ENCODE measurements around the gene CHMP2A.

Gene CHMP2A

GRCh38 chr19:58522709-58523108 is 32.2 kb downstream of the CHMP2A start:
- ATAC-seq (replicated peaks) (no peak), DNase-seq (no peak)
- H3K27me3 Mint-ChIP-seq, result no peaks in the 10 kb centered on the region
- no peak overlapping the region for H3K4me3 Mint-ChIP-seq
- H3K27ac Mint-ChIP-seq, result peak overlapping the region in 1 of 2 donors; percentile 46
- peaks cover 25 to 28% of the 10 kb centered on the region in 2 donors for H3K4me1 Mint-ChIP-seq (ENCODE audit: low read depth in 2 of 2)
- no peaks in the 10 kb centered on the region for H3K9me3 Mint-ChIP-seq
- H3K36me3 Mint-ChIP-seq (ENCODE audit: insufficient read depth), result peaks cover 26% of the 10 kb centered on the region

DNA sequence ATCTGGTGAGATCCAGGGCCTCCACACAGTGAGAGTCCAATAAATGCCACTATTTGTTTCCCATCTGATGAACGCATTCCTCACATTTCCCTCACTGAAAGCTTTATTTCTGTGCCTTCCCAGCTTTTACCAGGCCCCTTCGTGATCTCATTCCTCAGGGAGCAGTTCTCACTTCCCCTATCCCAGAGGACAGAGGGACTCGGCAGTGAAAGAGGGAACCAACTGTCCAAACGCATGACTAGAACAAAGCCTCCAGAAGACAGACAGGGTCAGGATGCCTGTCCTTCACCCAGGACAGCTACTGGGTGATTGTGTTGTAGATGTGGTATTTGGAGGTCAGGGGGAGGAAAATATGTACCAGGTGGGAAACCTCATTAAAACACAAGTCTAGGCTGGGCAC is 33.3 kb downstream of the CHMP2A start:
- DNase-seq, result no peak
- H3K4me3 Mint-ChIP-seq, result no peak overlapping the region
- no peak for ATAC-seq (replicated peaks)
- H3K9me3 Mint-ChIP-seq, result no peaks in the 10 kb centered on the region
- H3K4me1 Mint-ChIP-seq (ENCODE audit: low read depth in 2 of 2), result peaks cover 25 to 28% of the 10 kb centered on the region in 2 donors
- no peaks in the 10 kb centered on the region for H3K27me3 Mint-ChIP-seq
- H3K36me3 Mint-ChIP-seq (ENCODE audit: insufficient read depth), result peaks cover 26% of the 10 kb centered on the region
- peak overlapping the region in 1 of 2 donors; percentile 38 for H3K27ac Mint-ChIP-seq

DNA sequence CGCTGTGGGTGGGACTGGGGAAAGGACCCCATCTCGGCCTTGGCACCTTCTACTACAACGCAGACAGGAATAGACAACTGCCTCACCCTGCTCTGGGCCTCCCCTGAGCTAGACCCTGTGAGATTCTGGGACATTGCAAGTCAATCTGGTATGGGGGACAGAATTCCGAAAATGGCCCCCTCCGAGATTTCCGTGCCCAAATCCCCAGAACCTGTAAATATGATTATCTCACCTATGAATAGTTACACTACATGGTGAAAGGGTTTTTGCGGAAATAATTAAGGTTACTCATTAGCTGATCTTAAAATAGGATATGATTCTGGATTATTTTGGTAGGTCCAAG is 34.7 kb downstream of the CHMP2A start:
- peaks cover 36 to 37% of the 10 kb centered on the region in 2 donors for H3K4me1 Mint-ChIP-seq (ENCODE audit: low read depth in 2 of 2)
- H3K36me3 Mint-ChIP-seq (ENCODE audit: insufficient read depth), result peaks cover 29% of the 10 kb centered on the region
- no peak for ATAC-seq (replicated peaks)
- peak overlapping the region; percentile 99 for H3K27ac Mint-ChIP-seq
- H3K4me3 Mint-ChIP-seq, result peak overlapping the region; percentile 97 to 99
- no peak for DNase-seq
- H3K9me3 Mint-ChIP-seq, result no peaks in the 10 kb centered on the region
- H3K27me3 Mint-ChIP-seq, result no peaks in the 10 kb centered on the region

- Mint-ChIP-seq H3K36me3 (ENCODE audit: insufficient read depth) (peaks cover 32% of the 10 kb centered on the region), H3K27me3 (no peaks in the 10 kb centered on the region), H3K27ac (peak within 1 kb of the TSS; percentile 99), H3K4me3 (peak within 1 kb of the TSS; percentile 97 to 99), H3K4me1 (ENCODE audit: low read depth in 2 of 2) (peaks cover 36 to 38% of the 10 kb centered on the region in 2 donors), H3K9me3 (no peaks in the 10 kb centered on the region)
- ATAC-seq (replicated peaks) (peak; percentile 79), DNase-seq (peak; percentile 84 to 91 (median 90))
These were observed 35.3 kb downstream of the CHMP2A start, which contains the start of gene ZBTB45 for GRCh38 chr19:58519355-58520256. Gene ZBTB45, minus strand, starts transcription at chr19:58519810. Its CDS starts 2,137 bp downstream, at chr19:58517673.

GRCh38 chr19:58519087-58519354 is 35.9 kb downstream of the CHMP2A start:
- peaks cover 32% of the 10 kb centered on the region for H3K36me3 Mint-ChIP-seq (ENCODE audit: insufficient read depth)
- H3K9me3 Mint-ChIP-seq, result no peaks in the 10 kb centered on the region
- ATAC-seq (replicated peaks) (peak; percentile 17), DNase-seq (peak; percentile 25 to 37 (median 29))
- H3K27ac Mint-ChIP-seq, result peak overlapping the region; percentile 99
- H3K4me1 Mint-ChIP-seq (ENCODE audit: low read depth in 2 of 2), result peaks cover 39 to 40% of the 10 kb centered on the region in 2 donors
- peak overlapping the region; percentile 97 to 99 for H3K4me3 Mint-ChIP-seq
- H3K27me3 Mint-ChIP-seq, result no peaks in the 10 kb centered on the region

DNA sequence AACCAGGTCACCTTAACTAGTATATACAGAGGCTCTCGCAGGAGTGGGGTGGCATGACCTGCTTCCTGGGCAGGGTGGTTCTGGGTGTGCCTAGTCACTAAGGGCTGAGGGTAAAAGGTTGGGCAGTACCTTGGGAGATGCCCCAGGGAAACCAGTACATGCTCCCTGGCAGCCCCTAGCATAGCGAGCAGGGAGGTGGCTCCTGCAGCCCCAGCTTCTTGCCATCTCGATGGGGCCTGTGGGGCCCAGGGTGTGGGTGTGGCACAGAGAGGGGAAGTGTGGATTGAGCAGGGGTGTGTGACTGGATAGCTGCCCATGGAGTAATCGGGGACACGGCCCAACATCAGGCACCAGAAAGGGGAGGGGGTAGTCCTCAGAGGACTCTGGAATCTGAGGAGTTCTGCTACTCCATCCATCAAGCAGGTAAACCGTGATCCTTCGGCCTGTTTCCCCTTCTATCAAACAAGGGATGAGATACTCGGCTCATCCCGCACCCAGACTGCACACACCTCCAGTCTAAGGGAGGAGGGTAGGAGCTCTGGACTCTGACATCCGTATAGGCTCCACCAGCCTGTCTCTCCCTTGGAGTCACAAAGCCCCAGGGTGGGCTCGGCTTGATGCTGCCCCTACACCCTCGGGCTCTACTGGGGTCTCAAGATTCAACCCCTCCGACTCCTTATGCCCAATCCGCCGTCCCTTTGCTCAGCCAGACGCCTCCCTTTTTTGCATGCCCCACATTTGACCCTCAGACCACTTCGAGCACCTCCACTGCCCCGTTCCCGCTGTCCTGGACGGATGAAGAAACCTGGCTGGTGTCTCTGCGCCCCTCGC is 36.4 kb downstream of the CHMP2A start:
- Mint-ChIP-seq H3K27me3 (no peaks in the 10 kb centered on the region), H3K9me3 (no peaks in the 10 kb centered on the region), H3K4me1 (ENCODE audit: low read depth in 2 of 2) (peaks cover 42 to 43% of the 10 kb centered on the region in 2 donors), H3K4me3 (peak overlapping the region; percentile 97 to 99), H3K36me3 (ENCODE audit: insufficient read depth) (peaks cover 32% of the 10 kb centered on the region), H3K27ac (peak overlapping the region; percentile 99)
- no peak for ATAC-seq (replicated peaks)
- no peak for DNase-seq

GRCh38 chr19:58516964-58517833 is 37.7 kb downstream of the CHMP2A start:
- ATAC-seq (replicated peaks), result no peak
- Mint-ChIP-seq H3K27me3 (no peaks in the 10 kb centered on the region), H3K4me3 (no peak overlapping the region)

DNA sequence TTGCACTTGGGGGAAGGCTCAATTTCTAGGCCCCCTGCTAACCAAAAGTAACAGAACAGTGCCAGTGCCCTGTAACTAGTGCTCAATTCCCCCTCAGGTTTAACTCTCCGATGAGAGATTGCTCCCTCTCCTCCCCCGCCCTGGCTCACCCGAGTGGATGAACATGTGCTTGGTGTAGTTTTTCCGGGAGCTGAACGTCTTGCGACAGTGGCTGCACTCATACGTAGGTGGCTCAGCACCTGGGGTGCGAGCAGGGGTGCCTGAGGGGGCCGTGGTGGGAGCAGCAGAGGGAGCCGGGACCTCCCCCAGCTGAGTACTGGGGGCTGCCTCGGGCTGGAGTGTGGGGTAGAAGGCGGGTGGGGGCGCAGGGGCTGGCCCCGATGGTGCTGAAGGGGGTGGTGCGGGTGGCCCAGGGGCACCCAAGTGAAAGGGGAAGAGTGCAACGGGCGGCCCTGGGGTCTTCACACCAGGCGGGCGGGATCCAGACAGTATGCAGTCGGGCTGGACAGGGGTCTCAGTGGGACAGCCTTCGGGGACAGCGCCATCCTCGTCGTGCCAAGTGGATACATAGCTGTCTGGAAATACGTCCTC is 38.6 kb downstream of the CHMP2A start:
- ATAC-seq (replicated peaks) (no peak), DNase-seq (no peak)
- H3K36me3 Mint-ChIP-seq (ENCODE audit: insufficient read depth), result peaks cover 33% of the 10 kb centered on the region
- no peaks in the 10 kb centered on the region for H3K9me3 Mint-ChIP-seq
- peaks cover 40 to 43% of the 10 kb centered on the region in 2 donors for H3K4me1 Mint-ChIP-seq (ENCODE audit: low read depth in 2 of 2)
- no peaks in the 10 kb centered on the region for H3K27me3 Mint-ChIP-seq
- peak overlapping the region in 1 of 2 donors; percentile 84 for H3K27ac Mint-ChIP-seq
- H3K4me3 Mint-ChIP-seq, result peak overlapping the region in 1 of 2 donors; percentile 64

More at GRCh38 chr19:58516964-58517833, 37.7 kb downstream of the CHMP2A start:
- Mint-ChIP-seq H3K4me1 (ENCODE audit: low read depth in 2 of 2) (peaks cover 40 to 43% of the 10 kb centered on the region in 2 donors), H3K9me3 (no peaks in the 10 kb centered on the region), H3K36me3 (ENCODE audit: insufficient read depth) (peaks cover 32% of the 10 kb centered on the region), H3K27ac (no peak overlapping the region)
- no peak for DNase-seq

- ATAC-seq (replicated peaks), result no peak
- no peaks in the 10 kb centered on the region for H3K27me3 Mint-ChIP-seq
- DNase-seq, result no peak
- peak overlapping the region; percentile 37 to 64 for H3K4me3 Mint-ChIP-seq
- H3K36me3 Mint-ChIP-seq (ENCODE audit: insufficient read depth), result peaks cover 25% of the 10 kb centered on the region
- H3K27ac Mint-ChIP-seq, result peak overlapping the region in 1 of 2 donors; percentile 84
- peaks cover 39 to 41% of the 10 kb centered on the region in 2 donors for H3K4me1 Mint-ChIP-seq (ENCODE audit: low read depth in 2 of 2)
- H3K9me3 Mint-ChIP-seq, result no peaks in the 10 kb centered on the region
These were observed 39.6 kb downstream of the CHMP2A start for GRCh38 chr19:58515259-58515658.

GRCh38 chr19:58514564-58515022 is 40.3 kb downstream of the CHMP2A start:
- Mint-ChIP-seq H3K4me1 (ENCODE audit: low read depth in 2 of 2) (peaks cover 32 to 35% of the 10 kb centered on the region in 2 donors), H3K9me3 (no peaks in the 10 kb centered on the region), H3K27ac (peak overlapping the region; percentile 66 to 91), H3K36me3 (ENCODE audit: insufficient read depth) (peaks cover 18% of the 10 kb centered on the region), H3K4me3 (peak overlapping the region; percentile 74 to 79), H3K27me3 (no peaks in the 10 kb centered on the region)
- DNase-seq (no peak), ATAC-seq (replicated peaks) (no peak)

DNA sequence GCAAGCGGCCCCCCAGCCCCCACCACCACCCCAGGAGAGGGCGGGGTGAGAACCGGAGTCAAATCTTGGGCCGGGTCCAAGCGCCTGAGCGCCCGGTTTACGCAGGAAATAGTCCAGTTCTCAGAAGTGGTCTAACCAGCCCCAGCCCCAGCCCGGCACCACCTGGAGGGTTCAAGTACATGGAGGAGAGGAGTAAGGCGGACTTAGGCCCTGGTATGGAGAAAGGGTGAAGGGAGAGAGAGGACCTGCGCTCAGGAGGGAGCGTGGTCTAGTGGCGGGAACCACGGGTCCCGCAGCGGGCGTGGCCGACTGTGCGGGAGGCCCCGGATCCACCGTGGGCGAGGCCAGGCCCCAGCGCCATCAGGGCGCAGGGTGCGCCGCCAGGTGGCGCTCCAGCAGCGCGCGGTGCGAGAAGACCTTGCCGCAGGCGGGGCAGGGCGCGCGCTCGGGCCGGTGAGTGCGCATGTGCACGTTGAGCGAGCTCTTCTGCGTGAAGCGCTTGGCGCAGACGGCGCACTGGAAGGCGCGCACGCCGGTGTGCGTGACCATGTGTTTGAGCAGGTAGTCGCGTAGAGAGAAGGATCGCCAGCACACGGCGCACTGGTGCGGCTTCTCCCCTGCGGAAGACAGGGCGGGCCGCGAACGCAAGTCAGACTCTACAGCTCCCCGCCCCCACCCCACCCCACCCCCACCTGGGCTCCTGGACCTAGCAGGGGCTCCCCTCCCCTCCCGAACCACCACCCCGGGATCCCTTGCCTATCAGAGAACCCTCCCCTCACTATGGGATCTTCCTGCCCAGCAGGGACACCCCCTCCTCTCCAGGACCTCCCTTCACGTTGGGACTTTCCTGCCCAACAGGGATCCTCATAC is 41.0 kb downstream of the CHMP2A start:
- Mint-ChIP-seq H3K9me3 (no peaks in the 10 kb centered on the region), H3K4me1 (ENCODE audit: low read depth in 2 of 2) (peaks cover 25 to 28% of the 10 kb centered on the region in 2 donors), H3K4me3 (peak overlapping the region; percentile 74 to 79), H3K27ac (peak overlapping the region; percentile 66 to 91), H3K36me3 (ENCODE audit: insufficient read depth) (peaks cover 13% of the 10 kb centered on the region), H3K27me3 (no peaks in the 10 kb centered on the region)
- peak; percentile 91 to 94 (median 94) for DNase-seq
- ATAC-seq (replicated peaks), result peak; percentile 94

GRCh38 chr19:58513213-58513693 is 41.7 kb downstream of the CHMP2A start:
- Mint-ChIP-seq H3K27me3 (no peaks in the 10 kb centered on the region), H3K4me1 (ENCODE audit: low read depth in 2 of 2) (peaks cover 19 to 23% of the 10 kb centered on the region in 2 donors)
- no peak for ATAC-seq (replicated peaks)

More at GRCh38 chr19:58513213-58513693, 41.7 kb downstream of the CHMP2A start:
- H3K4me3 Mint-ChIP-seq, result peak overlapping the region; percentile 74 to 79
- no peaks in the 10 kb centered on the region for H3K9me3 Mint-ChIP-seq
- peaks cover 13% of the 10 kb centered on the region for H3K36me3 Mint-ChIP-seq (ENCODE audit: insufficient read depth)
- H3K27ac Mint-ChIP-seq, result peak overlapping the region; percentile 66 to 68
- no peak for DNase-seq
